AG04449 (cell line): ENCODE results near the gene CPNE8.

ENCODE experiments used
- CTCF ChIA-PET: fragments of 350-600 bp; formaldehyde crosslinking; extraction: SDS; loops from one replicate; lab custom pipeline; 2021; ENCODE audit warnings: antibody characterized with exemption; lab: Yijun Ruan, JAX
- POLR2A ChIA-PET: fragments of 400-600, 350-600 bp; formaldehyde crosslinking; extraction: SDS; loops from one replicate; lab custom pipeline; 2020; ENCODE audit warnings: antibody characterized with exemption, inconsistent platforms; lab: Yijun Ruan, JAX
- DNase-seq: peaks from one replicate; pipeline ENCODE4 v3.0.0-alpha.2; 2010; ENCODE audit warnings: low read depth, low spot score
- H3K4me3 ChIP-seq: 2 replicates; pipeline ENCODE4 v1.5.1; 2011; ENCODE audit warnings: low read depth, mild to moderate bottlenecking, control low read depth, low read length
- TF ChIP-seq, protein P1 (sequence below): IDR thresholded peaks from one replicate; pipeline ENCODE4 v1.5.1; 2011; ENCODE audit warnings: mild to moderate bottlenecking, moderate library complexity, low read length, control low read depth, inconsistent platforms; ENCODE audit not compliant: insufficient read depth; ENCODE audit errors: missing control alignments

CPNE8 gene

DNA sequence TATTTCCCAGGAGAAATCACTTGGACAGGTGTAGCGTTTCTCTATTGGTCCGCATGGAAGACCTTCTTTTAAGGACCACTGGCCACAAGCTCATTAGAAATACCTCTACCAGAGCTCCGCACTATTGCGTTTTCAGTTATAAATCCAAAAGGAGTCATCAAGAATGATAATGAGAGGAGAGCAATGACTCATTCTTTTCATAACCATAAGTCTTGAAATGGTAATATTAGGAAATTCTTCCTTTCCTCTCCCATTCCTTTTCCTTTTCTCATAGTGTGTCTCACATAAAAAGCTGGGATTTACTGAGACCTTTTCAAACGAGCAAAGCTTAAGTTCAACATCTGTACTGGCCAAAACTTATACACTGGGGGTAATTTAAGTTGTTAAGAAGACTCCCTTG lies 215.7 kb downstream of the CPNE8 start:
- ChIA-PET POLR2A (no interaction called here), CTCF (no interaction called here)
- no peak overlapping the region for H3K4me3 ChIP-seq
- DNase-seq: no peak
- TF ChIP-seq, protein P1, sequence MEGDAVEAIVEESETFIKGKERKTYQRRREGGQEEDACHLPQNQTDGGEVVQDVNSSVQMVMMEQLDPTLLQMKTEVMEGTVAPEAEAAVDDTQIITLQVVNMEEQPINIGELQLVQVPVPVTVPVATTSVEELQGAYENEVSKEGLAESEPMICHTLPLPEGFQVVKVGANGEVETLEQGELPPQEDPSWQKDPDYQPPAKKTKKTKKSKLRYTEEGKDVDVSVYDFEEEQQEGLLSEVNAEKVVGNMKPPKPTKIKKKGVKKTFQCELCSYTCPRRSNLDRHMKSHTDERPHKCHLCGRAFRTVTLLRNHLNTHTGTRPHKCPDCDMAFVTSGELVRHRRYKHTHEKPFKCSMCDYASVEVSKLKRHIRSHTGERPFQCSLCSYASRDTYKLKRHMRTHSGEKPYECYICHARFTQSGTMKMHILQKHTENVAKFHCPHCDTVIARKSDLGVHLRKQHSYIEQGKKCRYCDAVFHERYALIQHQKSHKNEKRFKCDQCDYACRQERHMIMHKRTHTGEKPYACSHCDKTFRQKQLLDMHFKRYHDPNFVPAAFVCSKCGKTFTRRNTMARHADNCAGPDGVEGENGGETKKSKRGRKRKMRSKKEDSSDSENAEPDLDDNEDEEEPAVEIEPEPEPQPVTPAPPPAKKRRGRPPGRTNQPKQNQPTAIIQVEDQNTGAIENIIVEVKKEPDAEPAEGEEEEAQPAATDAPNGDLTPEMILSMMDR: no peak

DNA sequence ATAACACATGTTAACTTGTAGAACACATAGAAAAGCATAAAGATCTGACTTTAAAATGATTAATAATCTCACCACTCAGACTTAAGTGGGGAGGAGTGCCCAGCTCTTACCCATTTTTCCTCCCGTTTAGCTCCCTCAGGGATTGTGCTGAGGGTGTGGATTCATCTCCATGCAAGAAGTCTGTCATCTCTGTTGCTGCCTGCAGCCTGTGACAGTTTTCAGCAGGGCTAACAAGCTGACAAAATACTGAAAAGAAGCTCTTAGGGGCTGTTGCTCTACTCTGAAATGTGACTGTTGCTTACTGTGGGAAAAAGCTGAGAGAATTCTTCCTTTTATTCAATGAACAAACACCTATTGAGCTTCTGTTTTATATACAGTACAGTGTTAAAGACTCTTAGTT lies 216.2 kb downstream of the CPNE8 start:
- ChIA-PET CTCF (no interaction called here), POLR2A (no interaction called here)
- TF ChIP-seq, protein P1: no peak
- DNase-seq: no peak
- no peak overlapping the region for H3K4me3 ChIP-seq

DNA sequence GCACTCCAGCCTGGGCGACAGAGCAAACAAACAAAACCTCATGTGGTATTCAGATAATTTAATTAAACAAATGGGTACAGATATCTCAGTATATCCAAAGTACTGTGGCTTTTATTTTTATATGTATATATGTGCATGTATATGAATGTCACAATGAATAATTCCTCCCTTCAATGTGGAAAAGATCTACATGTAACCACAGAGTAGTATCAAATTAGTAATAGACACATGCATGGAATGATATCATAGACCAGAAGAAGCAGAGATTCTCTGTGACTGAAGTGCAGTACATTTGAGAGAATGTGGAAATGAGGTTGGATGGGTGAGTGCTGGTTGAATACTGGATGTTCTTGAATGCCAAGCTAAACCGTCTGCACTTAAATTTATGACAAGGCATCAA lies 222.9 kb downstream of the CPNE8 start:
- TF ChIP-seq, protein P1: no peak
- POLR2A ChIA-PET: no interaction called here
- CTCF ChIA-PET: no interaction called here
- H3K4me3 ChIP-seq: no peak overlapping the region
- no peak for DNase-seq

DNA sequence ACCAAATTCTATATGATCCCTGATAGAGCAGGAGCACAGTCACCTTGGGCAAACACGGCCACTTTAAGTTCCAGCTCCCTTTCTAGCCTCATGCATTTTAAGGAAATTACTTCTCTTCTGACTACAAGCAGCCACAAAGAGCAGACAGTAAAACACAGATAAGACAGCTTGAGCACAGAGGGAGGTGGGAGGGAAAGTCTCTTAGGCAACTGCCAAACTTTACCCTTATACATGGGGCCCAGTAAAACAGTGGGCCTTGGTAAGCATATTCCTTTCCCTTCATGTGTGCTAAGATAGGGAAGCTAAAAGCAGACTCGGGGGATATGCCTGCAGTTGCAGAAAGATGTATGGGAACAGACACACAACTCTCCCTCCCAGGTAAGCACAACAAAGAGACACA lies 235.9 kb downstream of the CPNE8 start:
- DNase-seq: no peak
- TF ChIP-seq, protein P1: no peak
- ChIA-PET POLR2A (no interaction called here), CTCF (no interaction called here)
- no peak overlapping the region for H3K4me3 ChIP-seq

DNA sequence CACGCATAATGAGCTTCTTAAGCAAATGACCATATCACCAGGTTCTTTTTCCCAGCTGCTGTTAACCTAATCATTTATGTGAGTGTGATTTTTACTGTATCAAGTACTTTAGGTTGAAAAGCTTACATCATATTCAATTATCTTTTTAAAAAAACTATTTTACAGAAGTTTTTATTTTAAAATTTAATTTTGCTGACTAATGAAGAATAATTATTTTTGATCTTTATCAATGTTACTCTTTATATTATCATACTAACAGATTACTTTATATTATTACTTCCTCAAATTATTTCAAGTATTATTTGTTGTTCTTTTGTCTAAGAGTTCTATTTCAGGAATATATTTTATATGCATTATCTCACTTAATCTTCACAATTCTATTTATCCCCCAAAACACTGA lies 236.3 kb downstream of the CPNE8 start:
- TF ChIP-seq, protein P1: no peak
- DNase-seq: no peak
- ChIA-PET POLR2A (interaction anchor here (0.7 kb wide), 1 partner anchor 132 kb away, joined by 3 read pairs; no protein-coding TSS in a partner anchor), CTCF (no interaction called here)
- H3K4me3 ChIP-seq: no peak overlapping the region

DNA sequence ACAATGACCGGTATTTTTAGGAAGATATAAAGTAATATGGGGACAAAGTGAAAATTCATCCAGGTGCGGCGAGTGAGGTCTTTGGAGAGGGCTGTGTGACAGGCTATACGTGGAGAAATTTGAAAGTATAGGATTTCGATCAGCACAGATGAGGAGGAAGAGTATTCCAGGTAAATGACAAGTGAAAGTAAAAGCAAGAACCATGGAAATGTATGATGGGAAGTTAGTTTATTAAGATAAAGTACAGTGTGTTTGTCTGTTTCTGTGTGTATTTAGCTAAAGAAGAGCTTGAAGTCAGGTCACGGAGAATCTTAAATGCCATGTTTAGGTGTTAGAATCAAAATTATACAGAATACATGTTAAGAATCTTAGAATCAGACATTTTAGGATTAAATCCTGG lies 239.0 kb downstream of the CPNE8 start:
- H3K4me3 ChIP-seq: no peak overlapping the region
- POLR2A ChIA-PET: no interaction called here
- CTCF ChIA-PET: no interaction called here
- TF ChIP-seq, protein P1: no peak
- no peak for DNase-seq
